Measurements from ENCODE around the gene KRTAP10-8. TPM values are rescaled to one million over a fixed set of nuclear protein-coding genes. Genes with fewer than 3 reads are reported as not detected.

Gene KRTAP10-8
- total RNA-seq, 2 donors from 2014 or later: not detected

DNA sequence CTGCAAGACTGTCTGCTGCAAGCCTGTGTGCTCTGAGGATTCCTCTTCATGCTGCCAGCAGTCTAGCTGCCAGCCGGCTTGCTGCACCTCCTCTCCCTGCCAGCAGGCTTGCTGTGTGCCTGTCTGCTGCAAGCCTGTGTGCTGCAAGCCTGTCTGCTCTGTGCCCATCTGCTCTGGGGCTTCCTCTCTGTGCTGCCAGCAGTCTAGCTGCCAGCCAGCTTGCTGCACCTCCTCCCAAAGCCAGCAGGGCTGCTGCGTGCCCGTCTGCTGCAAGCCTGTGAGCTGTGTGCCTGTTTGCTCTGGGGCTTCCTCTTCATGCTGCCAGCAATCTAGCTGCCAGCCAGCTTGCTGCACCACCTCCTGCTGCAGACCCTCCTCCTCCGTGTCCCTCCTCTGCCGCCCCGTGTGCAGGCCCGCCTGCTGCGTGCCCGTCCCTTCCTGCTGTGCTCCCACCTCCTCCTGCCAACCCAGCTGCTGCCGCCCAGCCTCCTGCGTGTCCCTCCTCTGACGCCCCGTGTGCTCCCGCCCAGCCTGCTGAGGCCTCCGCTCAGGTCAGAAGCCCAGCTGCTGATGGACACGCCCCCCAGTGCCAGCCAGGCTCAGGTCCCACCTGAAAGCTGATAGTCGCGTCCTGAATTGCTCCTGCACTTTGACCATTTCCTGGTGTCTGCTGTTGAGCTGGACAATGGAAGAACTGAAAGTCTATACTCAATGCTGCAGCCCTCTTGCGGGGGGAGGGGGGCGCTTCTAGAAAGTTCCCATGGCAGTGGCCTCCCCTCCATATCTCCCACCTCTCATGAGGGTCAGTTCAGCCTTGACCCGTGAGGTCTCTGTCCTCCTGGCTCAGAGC is 37.2 kb upstream of the KRTAP10-8 start:
- 23% methylated on average over 21 of the region's 21 CpGs for WGBS
- Histone ChIP-seq H3K36me3 (no peaks in the 10 kb centered on the region), H3K9me3 (no peaks in the 10 kb centered on the region), H3K27me3 (replicated peaks; ENCODE audit: insufficient read depth) (no peaks in the 10 kb centered on the region), H3K27ac (no peak overlapping the region), H3K4me3 (no peak overlapping the region), H3K4me1 (replicated peaks) (no peaks in the 10 kb centered on the region)
- TF ChIP-seq POLR2A (IDR thresholded peaks at IDR 0.05): no peak
- no peak for TF ChIP-seq POLR2AphosphoS5 (IDR thresholded peaks at IDR 0.05)
- TF ChIP-seq, protein P1, sequence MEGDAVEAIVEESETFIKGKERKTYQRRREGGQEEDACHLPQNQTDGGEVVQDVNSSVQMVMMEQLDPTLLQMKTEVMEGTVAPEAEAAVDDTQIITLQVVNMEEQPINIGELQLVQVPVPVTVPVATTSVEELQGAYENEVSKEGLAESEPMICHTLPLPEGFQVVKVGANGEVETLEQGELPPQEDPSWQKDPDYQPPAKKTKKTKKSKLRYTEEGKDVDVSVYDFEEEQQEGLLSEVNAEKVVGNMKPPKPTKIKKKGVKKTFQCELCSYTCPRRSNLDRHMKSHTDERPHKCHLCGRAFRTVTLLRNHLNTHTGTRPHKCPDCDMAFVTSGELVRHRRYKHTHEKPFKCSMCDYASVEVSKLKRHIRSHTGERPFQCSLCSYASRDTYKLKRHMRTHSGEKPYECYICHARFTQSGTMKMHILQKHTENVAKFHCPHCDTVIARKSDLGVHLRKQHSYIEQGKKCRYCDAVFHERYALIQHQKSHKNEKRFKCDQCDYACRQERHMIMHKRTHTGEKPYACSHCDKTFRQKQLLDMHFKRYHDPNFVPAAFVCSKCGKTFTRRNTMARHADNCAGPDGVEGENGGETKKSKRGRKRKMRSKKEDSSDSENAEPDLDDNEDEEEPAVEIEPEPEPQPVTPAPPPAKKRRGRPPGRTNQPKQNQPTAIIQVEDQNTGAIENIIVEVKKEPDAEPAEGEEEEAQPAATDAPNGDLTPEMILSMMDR (IDR thresholded peaks at IDR 0.05): no peak
- DNase-seq (ENCODE audit: low spot score): no peak
- intact Hi-C loops (cut with DNase I): no loop called here

DNA sequence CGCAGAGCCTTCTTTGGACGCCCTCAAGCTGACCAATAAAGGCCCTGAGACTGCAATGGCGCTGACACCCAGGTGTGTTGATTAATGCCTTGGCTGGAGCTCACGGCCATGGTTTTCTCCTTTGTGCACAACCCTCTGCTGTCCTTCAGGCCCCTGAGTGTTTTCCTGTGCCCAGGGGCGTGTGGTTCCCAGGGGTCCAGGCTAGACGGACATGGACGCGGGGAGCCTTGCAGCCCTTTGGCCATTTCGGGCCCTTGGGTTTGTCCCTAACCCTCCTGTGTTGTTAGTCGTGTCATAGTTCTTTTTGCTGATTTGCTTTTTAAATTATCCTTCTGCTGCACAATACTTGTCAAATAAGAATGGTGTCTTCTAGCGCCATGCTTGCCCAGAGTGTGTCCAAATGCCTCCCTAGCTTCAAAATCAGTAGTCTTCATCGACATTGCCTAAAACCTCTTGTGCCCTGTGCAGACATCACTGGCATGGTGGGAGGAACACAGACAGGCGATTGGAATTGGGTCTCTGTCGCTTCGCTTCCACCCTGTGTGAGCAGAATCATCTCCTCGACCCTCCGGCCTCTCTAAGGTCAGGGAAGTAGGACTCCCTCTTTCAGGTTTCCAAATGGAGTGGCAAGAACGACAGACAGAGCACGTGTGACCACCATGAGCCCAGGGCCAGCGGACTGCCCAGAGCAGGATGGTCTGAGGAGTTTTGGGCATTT is 36.4 kb upstream of the KRTAP10-8 start:
- TF ChIP-seq POLR2AphosphoS5 (IDR thresholded peaks at IDR 0.05): no peak
- TF ChIP-seq, protein P1 (IDR thresholded peaks at IDR 0.05): no peak
- no peak for TF ChIP-seq POLR2A (IDR thresholded peaks at IDR 0.05)
- DNase-seq (ENCODE audit: low spot score): no peak
- no peaks in the 10 kb centered on the region for H3K9me3 ChIP-seq
- H3K27ac ChIP-seq: no peak overlapping the region
- WGBS: 91% methylated on average over 20 of the region's 20 CpGs
- H3K36me3 ChIP-seq: no peaks in the 10 kb centered on the region
- no peaks in the 10 kb centered on the region for H3K27me3 ChIP-seq (replicated peaks; ENCODE audit: insufficient read depth)
- no peaks in the 10 kb centered on the region for H3K4me1 ChIP-seq (replicated peaks)
- H3K4me3 ChIP-seq: no peak overlapping the region
- intact Hi-C loops (cut with DNase I): no loop called here

DNA sequence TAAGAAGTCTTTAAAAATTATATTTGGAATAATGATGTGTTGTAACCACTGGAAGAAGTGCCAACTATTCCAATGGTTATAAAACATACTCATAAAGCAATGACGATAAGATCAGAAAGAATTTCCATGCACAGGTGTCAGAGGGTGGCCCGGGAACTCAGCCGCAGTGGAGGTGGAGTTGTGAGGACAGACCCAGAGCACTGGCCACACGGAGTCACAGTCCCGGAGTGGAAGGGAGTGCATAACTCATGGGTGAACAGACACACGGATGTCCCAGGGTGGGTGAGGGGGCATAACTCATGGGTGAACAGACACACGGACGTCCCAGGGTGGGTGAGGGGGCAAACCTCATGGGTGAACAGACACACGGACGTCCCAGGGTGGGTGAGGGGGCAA is 35.9 kb upstream of the KRTAP10-8 start:
- intact Hi-C loops (cut with DNase I): no loop called here
- Histone ChIP-seq H3K4me3 (no peak overlapping the region), H3K27me3 (replicated peaks; ENCODE audit: insufficient read depth) (no peaks in the 10 kb centered on the region), H3K9me3 (no peaks in the 10 kb centered on the region), H3K36me3 (no peaks in the 10 kb centered on the region), H3K27ac (no peak overlapping the region), H3K4me1 (replicated peaks) (no peaks in the 10 kb centered on the region)
- WGBS: 76% methylated on average over 10 of the region's 10 CpGs
- TF ChIP-seq POLR2A (IDR thresholded peaks at IDR 0.05): no peak
- no peak for TF ChIP-seq POLR2AphosphoS5 (IDR thresholded peaks at IDR 0.05)
- TF ChIP-seq, protein P1 (IDR thresholded peaks at IDR 0.05): no peak
- no peak for DNase-seq (ENCODE audit: low spot score)

DNA sequence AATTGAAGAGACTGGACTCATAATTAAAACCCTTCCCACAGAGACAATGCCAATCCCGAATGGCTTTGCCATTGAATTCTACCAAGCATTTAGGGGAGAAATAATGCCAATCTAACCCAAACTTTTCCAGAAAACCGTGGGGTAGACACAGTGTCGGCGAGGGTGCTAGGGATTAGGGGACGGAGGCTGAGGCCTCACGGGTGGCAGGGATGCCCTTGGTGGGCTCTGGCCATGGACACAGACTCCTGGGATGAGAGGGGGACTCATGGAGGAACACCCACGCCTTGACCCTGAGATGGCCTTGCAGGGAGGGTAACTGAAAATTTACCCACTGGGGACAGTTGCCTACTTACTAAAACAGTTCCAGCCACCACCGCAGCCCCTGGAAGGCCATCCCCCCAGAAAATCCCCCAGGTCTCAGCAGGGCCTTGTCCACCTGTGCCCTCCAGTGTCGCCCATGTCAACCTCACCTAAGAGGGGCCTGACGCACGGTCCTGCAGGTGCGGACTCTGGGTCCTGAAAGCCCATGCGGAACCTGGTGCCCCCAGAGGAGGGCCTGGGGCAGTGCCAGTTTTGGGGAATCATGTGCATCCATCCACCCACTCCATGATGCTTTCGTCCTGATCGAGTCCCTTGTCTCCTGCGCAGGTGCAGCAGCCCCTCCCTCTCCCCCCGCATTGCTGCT is 33.4 kb upstream of the KRTAP10-8 start:
- Histone ChIP-seq H3K4me3 (no peak overlapping the region), H3K27ac (no peak overlapping the region), H3K4me1 (replicated peaks) (no peaks in the 10 kb centered on the region), H3K36me3 (no peaks in the 10 kb centered on the region), H3K27me3 (replicated peaks; ENCODE audit: insufficient read depth) (no peaks in the 10 kb centered on the region), H3K9me3 (no peaks in the 10 kb centered on the region)
- no peak for DNase-seq (ENCODE audit: low spot score)
- 91% methylated on average over 16 of the region's 17 CpGs for WGBS
- TF ChIP-seq, protein P1 (IDR thresholded peaks at IDR 0.05): no peak
- TF ChIP-seq POLR2AphosphoS5 (IDR thresholded peaks at IDR 0.05): no peak
- TF ChIP-seq POLR2A (IDR thresholded peaks at IDR 0.05): no peak
- intact Hi-C loops (cut with DNase I): no loop called here

All from prostate gland (tissue), 2 donors.